Rectal smooth muscle tissue (tissue), 1 donor: ENCODE data around the gene TMBIM1.

Experiments
- H3K27ac ChIP-seq: one replicate; pipeline ENCODE4 v1.7.0; 2013; ENCODE audit warnings: low read depth, low read length, inconsistent platforms
- H3K27me3 ChIP-seq: one replicate; pipeline ENCODE4 v1.7.0; 2013; ENCODE audit warnings: low read length; ENCODE audit not compliant: control insufficient read depth, insufficient read depth
- H3K36me3 ChIP-seq: one replicate; pipeline ENCODE4 v1.7.0; 2013; ENCODE audit warnings: low read length; ENCODE audit not compliant: control insufficient read depth, insufficient read depth
- H3K4me1 ChIP-seq: one replicate; pipeline ENCODE4 v1.7.0; 2013; ENCODE audit warnings: low read length; ENCODE audit not compliant: control insufficient read depth, insufficient read depth
- H3K4me3 ChIP-seq: one replicate; pipeline ENCODE4 v1.7.0; 2013; ENCODE audit warnings: low read length
- H3K9ac ChIP-seq: one replicate; pipeline ENCODE4 v1.7.0; 2013; ENCODE audit warnings: low read length

Gene TMBIM1

GRCh38 chr2:218271487-218271797 is 20.9 kb downstream of the TMBIM1 start:
- H3K9ac ChIP-seq, result no peak overlapping the region
- H3K27me3 ChIP-seq, result no peaks in the 10 kb centered on the region
- H3K36me3 ChIP-seq, result peaks cover 25% of the 10 kb centered on the region
- peak overlapping the region; percentile 25 for H3K27ac ChIP-seq
- peak overlapping the region; percentile 67 for H3K4me3 ChIP-seq
- H3K4me1 ChIP-seq, result peaks cover 21% of the 10 kb centered on the region

DNA sequence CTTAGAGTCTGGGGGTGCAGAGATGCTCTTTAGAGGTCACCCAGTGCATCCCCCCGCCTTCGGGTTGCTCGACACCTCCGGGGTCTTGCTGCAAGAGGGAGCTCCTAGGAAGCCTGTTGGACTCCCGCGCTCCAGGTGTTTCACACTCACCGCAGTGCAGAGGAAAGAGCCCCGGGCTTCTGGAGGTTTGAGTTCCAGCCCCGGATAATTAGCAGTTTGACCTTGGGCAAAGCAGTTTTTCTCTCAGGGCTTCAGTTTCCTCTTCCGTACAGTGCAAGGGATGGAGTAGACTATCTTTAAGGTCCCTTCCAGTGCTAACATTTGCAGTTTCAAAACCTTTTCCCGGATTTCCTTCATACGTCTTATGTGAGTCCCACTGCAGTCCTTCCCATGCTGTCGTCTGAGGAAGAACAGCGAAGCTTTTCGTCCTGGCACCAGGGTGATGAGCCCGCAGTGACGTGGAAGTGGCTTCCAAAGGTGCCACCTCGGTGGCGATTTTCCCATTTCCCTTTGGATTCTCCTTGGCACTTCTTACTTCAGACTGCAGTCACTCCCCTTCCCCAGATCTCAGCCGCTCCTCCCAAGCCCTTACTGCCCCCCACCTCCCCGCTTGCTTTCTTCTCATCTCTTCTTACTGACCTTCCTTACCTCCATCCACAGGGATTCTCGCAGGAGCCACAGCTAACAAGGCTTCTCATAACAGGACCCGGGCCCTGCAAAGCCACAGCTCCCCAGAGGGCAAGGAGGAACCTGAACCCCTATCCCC is 21.4 kb downstream of the TMBIM1 start:
- no peaks in the 10 kb centered on the region for H3K27me3 ChIP-seq
- peak overlapping the region; percentile 12 for H3K9ac ChIP-seq
- H3K4me3 ChIP-seq, result peak overlapping the region; percentile 67
- peak overlapping the region; percentile 34 for H3K27ac ChIP-seq
- peaks cover 21% of the 10 kb centered on the region for H3K4me1 ChIP-seq
- peaks cover 29% of the 10 kb centered on the region for H3K36me3 ChIP-seq

DNA sequence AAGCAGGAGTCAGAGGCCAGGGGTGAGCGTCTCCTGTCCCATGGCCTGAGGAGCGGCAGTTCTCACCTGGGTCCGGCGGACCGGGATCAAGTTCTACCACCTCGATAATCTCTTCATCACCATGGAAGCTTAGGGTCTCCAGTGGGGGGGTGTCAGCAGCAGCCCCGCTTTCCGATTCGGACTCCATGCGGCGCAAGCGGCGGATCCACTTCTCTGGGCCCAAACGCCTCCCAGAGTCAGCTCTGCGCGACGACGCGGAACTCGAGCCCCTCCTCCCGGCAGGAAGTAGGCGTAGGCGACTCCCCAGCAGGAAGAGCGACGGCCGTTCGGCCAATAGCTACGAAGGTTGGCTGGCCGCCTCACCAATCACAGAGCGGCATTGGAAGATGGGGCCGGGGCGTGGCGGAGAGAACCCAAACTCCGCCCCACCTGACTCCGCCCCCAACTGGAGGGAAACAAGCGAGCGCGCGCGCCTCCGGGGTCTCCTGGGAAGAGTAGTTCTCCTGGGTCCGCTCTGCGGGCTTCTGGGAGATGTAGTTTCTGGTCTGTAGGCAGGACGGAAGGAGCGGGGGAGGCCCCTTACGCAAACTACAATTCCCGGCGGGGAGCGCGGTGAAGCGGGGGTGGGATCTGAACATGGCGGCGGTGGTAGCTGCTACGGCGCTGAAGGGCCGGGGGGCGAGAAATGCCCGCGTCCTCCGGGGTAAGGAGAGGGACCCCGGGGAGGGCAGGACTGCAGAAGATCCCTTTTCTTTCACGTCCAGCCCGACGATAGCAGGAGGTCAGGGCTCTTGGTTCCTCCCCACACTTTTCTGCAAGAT is 22.2 kb downstream of the TMBIM1 start, which contains the start of the genes AAMP and PNKD:
TSS of gene AAMP (minus strand) at position 238 of the 821 bp plus-strand sequence. CDS start at position 187, 51 bp downstream.
TSS of gene PNKD (plus strand) at position 620 of the 821 bp plus-strand sequence. CDS start at position 637, 17 bp downstream.
- peaks cover 21% of the 10 kb centered on the region for H3K4me1 ChIP-seq

DNA sequence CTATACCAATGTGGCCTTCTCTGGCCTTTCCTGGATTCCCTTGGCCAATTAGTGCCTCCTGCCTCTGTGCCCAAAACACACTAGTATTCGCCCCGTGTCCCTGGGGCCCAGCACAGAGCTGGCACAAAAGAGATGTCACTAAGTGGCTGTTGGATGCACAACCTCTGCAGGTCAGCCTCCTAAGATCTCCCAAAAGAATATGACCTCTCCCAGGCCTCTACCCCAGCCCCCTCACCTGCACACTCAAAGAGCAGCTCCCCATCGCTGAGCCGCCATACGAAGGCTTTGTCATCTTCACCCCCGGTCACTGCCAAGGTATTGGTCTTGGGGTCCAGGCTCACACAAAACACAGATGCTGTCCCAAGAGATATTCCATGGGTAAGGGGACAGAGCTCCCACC is 25.0 kb downstream of the TMBIM1 start:
- peaks cover 26% of the 10 kb centered on the region for H3K4me1 ChIP-seq
- H3K9ac ChIP-seq, result no peak overlapping the region
- peaks cover 26% of the 10 kb centered on the region for H3K36me3 ChIP-seq
- no peaks in the 10 kb centered on the region for H3K27me3 ChIP-seq
- no peak overlapping the region for H3K27ac ChIP-seq
- no peak overlapping the region for H3K4me3 ChIP-seq

More for the DNA sequence above, 22.2 kb downstream of the TMBIM1 start, which contains the start of the genes AAMP and PNKD:
- H3K27ac ChIP-seq, result peak within 1 kb of the TSS; percentile 53
- peaks cover 29% of the 10 kb centered on the region for H3K36me3 ChIP-seq
- no peaks in the 10 kb centered on the region for H3K27me3 ChIP-seq
- peak within 1 kb of the TSS; percentile 81 for H3K4me3 ChIP-seq
- peak within 1 kb of the TSS; percentile 47 for H3K9ac ChIP-seq

- Histone ChIP-seq H3K4me3 (no peak overlapping the region), H3K4me1 (peaks cover 28% of the 10 kb centered on the region), H3K9ac (no peak overlapping the region), H3K27me3 (no peaks in the 10 kb centered on the region), H3K36me3 (peaks cover 26% of the 10 kb centered on the region), H3K27ac (no peak overlapping the region)
Observed at GRCh38 chr2:218266316-218266979, 25.9 kb downstream of the TMBIM1 start.

DNA sequence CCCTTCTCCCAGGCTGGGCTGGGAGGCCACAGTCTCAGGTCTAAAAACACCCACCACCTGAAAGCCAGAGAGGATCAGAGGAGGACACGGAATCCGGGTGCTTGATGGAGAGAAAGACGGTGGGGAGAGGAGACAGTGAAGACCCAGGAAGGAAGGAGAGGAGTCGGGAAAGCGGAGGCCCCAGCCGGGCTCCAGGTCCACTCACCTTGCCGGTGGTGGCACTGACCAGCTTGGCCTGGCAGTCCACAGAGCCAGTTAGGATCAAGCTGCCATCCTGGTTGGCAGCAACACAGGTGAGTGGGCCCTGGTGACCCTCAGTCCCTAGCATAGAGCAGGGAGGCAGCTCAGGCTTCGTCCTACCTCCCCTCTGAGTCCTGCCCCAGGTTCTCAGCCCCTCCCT is 26.7 kb downstream of the TMBIM1 start:
- no peak overlapping the region for H3K27ac ChIP-seq
- peaks cover 29% of the 10 kb centered on the region for H3K4me1 ChIP-seq
- H3K36me3 ChIP-seq, result peaks cover 26% of the 10 kb centered on the region
- H3K27me3 ChIP-seq, result no peaks in the 10 kb centered on the region
- H3K4me3 ChIP-seq, result no peak overlapping the region
- no peak overlapping the region for H3K9ac ChIP-seq

- H3K36me3 ChIP-seq, result peaks cover 26% of the 10 kb centered on the region
Observed at GRCh38 chr2:218264773-218265561, 27.3 kb downstream of the TMBIM1 start.

DNA sequence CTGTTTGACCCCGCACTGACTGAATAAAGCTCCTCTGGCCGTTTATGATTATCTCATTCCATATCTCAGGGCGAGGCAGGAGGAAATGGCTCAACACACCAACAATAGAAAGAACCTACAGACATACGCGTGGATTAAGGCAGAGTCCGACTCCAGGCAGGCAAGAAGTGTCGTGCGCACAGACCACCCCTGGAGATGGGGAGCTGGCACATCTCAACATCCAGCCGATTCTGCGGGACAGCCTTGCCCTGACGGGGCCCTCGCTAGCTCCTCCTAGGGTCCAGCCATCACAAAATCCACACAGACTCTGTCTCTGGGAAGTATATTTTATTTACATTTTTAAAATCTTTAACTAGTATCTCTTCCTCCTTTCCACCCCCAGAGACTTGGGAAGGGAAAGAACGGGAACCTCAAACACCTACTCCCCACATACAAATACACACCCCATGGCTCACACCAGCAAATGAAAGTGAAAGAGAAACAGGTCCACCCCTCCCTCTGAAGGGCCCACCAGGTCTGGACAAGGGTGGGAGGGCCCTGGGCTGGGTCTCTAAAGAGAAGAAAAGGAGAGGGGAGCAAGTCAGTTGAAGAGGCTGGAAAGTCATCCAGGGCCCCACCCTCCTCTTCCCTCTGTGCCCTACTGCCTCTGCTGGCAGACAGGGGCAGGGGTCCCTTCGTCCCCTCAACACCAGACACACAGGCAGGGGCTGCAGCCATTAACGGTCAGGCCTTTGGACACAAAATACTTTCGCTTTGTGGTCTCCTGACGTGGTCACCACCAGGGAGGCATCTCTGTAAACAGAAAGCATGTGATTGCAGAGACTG is 28.3 kb downstream of the TMBIM1 start:
- peaks cover 43% of the 10 kb centered on the region for H3K4me1 ChIP-seq
- H3K27ac ChIP-seq, result no peak overlapping the region
- no peak overlapping the region for H3K4me3 ChIP-seq
- H3K36me3 ChIP-seq, result peaks cover 26% of the 10 kb centered on the region
- H3K9ac ChIP-seq, result no peak overlapping the region
- no peaks in the 10 kb centered on the region for H3K27me3 ChIP-seq

More at GRCh38 chr2:218264773-218265561, 27.3 kb downstream of the TMBIM1 start:
- H3K4me1 ChIP-seq, result peaks cover 36% of the 10 kb centered on the region
- H3K9ac ChIP-seq, result no peak overlapping the region
- no peaks in the 10 kb centered on the region for H3K27me3 ChIP-seq
- H3K4me3 ChIP-seq, result no peak overlapping the region
- no peak overlapping the region for H3K27ac ChIP-seq

DNA sequence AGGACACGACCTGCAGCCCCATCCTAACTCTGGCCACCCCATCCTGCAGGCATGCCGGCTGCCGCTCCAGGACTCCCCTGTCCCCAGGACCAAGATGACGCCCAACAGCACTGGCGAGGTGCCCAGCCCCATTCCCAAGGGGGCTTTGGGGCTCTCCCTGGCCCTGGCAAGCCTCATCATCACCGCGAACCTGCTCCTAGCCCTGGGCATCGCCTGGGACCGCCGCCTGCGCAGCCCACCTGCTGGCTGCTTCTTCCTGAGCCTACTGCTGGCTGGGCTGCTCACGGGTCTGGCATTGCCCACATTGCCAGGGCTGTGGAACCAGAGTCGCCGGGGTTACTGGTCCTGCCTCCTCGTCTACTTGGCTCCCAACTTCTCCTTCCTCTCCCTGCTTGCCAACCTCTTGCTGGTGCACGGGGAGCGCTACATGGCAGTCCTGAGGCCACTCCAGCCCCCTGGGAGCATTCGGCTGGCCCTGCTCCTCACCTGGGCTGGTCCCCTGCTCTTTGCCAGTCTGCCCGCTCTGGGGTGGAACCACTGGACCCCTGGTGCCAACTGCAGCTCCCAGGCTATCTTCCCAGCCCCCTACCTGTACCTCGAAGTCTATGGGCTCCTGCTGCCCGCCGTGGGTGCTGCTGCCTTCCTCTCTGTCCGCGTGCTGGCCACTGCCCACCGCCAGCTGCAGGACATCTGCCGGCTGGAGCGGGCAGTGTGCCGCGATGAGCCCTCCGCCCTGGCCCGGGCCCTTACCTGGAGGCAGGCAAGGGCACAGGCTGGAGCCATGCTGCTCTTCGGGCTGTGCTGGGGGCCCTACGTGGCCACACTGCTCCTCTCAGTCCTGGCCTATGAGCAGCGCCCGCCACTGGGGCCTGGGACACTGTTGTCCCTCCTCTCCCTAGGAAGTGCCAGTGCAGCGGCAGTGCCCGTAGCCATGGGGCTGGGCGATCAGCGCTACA is 29.4 kb downstream of the TMBIM1 start:
- peaks cover 49% of the 10 kb centered on the region for H3K4me1 ChIP-seq
- H3K4me3 ChIP-seq, result no peak overlapping the region
- H3K9ac ChIP-seq, result no peak overlapping the region
- H3K36me3 ChIP-seq, result peaks cover 26% of the 10 kb centered on the region
- H3K27me3 ChIP-seq, result no peaks in the 10 kb centered on the region
- peak overlapping the region; percentile 2 for H3K27ac ChIP-seq

DNA sequence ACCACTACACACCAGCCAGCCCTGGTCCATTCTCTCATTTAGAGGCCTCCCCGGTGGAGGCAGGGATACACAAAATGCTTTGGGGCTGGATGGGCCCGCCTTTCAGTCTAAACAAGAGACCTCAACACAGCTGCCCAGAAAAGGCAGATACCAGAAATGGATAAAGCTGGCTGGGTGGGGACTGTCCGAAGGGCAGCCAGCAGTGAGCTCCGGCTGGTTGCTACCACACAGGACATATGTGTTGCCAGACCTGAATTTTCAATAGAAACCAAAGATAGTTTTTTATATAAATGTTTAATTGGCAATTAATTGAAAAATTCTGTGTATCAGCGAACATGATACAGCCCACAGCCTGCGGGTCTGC is 30.1 kb downstream of the TMBIM1 start:
- Histone ChIP-seq H3K27ac (peak overlapping the region; percentile 83), H3K4me3 (no peak overlapping the region), H3K4me1 (peaks cover 49% of the 10 kb centered on the region), H3K36me3 (peaks cover 22% of the 10 kb centered on the region), H3K9ac (no peak overlapping the region), H3K27me3 (no peaks in the 10 kb centered on the region)
